Measurements from ENCODE around the gene PEX26.
"Not testable (repeated sequence)": the region's sequence is repeated elsewhere in the genome, so short reads cannot be mapped to it uniquely, and the experiment has no call there.

The PEX26 gene

DNA sequence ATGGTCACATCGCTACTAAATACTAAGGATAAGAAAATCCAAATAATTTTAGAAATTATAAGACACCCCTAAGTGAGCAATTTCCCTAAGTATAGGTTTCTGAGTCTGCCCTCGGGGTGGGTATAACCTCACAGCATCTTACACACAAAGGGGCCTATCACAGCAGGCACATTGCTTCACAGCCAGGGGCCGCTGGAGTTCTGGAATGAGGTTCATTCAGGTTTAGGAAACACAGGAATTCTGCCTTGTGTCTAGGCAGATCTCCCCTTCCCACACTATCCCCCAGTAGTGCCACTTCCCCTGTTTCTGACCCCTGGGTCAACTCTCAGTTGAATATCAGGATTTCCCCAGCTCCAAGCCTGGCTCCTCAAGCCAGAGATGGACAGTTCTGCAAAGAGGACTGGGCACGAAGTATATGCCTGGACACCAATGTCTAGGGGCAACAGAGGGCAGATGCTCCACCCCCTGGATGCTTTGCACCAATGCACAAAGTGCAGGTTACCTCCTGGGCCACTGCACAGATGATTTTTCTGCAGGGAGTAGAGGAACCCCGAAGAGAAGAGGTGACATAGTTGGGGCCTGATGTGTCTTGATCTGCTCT lies 44.3 kb downstream of the PEX26 start:
- DNase-seq: no peak

DNA sequence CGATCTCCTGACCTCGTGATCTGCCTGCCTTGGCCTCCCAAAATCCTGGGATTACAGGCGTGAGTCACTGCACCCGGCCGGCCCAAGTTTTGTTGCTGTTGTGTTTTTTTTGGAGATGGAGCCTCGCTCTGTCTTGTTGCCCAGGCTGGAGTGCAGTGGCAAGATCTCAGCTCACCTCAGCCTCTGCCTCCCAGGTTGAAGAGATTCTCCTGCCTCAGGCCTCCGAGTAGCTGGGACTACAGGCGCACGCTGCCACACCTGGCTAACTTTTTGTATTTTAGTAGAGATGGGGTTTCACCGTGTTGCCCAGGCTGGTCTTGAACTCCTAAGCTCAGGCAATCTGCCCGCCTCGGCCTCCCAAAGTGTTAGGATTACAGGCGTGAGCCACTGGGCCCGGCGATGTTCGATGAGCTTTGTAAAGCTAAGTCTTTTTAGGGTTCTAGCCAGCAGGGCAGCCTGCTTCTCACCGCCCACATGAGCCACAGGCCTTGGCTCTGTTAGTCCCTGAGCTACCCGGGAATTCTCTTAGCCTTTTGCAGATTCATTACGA lies 45.8 kb downstream of the PEX26 start:
- DNase-seq: not testable (repeated sequence)

DNA sequence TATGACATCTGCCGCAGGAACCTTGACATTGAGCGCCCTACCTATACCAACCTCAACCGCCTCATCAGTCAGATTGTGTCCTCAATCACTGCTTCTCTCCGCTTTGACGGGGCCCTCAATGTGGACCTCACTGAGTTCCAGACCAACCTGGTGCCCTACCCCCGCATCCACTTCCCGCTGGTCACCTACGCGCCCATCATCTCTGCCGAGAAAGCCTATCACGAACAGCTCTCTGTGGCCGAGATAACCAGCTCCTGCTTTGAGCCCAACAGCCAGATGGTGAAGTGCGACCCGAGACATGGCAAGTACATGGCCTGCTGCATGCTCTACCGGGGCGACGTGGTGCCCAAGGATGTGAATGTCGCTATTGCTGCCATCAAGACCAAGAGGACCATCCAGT lies 48.8 kb downstream of the PEX26 start:
- DNase-seq: no peak

DNA sequence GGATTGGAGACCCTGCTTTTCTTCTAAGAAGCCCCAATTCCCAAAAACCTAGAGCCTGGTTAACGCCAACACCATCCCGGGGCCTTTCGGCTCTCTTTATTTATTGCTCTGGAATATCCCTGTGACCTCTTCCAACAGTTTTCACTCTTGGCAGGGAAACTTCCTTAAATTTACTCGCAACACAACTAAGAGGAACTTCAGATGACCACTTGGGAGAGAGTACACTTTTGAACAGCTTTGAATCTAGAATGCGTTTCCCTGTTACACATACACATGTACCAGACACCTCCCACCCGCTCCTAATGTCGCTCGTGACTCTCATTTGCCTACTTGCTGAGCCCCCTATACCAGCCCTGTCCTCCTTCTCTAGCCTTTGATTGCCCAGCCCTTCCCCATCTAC lies 52.2 kb downstream of the PEX26 start:
- DNase-seq: no peak

DNA sequence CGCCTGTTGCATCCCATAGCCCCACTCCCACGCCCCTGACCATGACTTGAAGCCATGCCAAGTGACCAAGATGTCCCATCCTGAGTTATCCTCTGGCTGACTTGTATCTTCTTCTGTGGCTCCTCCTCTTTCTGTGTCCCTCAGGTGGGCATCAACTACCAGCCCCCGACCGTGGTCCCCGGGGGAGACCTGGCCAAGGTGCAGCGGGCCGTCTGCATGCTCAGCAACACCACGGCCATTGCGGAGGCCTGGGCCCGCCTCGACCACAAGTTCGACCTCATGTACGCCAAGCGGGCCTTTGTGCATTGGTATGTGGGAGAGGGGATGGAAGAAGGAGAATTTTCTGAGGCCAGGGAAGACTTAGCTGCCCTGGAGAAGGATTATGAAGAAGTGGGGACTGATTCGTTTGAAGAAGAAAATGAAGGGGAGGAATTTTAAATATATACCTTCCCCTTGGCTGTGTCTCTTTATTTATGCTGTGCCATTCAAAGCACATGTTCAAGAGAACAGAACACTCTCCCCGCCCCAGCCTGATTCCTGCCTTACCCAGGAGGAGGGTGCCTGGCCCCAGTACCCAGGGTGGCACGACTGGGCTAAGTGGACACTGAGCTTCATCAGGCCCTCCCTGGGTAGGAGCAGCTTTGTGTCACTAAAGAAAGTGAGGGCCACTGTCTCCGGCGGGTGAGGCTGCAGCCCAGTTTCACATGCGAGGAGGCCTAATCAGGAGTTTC lies 53.1 kb downstream of the PEX26 start:
- DNase-seq: no peak

DNA sequence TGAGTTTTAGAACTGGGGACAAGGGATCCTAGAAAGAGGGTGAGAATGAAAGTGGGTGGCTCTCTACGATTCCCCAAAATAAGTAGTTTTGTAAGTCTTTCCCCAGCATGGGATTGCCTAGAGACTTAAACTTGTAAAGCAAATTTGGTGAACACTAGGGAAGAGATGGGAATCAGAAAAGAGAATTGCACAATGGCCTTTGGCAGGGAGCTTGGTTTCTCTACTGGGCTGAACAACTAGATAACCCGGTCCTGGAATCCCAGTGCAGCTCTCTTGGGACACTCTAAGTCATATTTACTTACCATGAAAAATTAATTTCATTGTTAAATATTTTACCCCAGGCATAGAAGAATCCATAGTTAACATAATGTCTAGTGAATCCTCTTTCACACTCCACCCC lies 55.7 kb downstream of the PEX26 start:
- DNase-seq: no peak

DNA sequence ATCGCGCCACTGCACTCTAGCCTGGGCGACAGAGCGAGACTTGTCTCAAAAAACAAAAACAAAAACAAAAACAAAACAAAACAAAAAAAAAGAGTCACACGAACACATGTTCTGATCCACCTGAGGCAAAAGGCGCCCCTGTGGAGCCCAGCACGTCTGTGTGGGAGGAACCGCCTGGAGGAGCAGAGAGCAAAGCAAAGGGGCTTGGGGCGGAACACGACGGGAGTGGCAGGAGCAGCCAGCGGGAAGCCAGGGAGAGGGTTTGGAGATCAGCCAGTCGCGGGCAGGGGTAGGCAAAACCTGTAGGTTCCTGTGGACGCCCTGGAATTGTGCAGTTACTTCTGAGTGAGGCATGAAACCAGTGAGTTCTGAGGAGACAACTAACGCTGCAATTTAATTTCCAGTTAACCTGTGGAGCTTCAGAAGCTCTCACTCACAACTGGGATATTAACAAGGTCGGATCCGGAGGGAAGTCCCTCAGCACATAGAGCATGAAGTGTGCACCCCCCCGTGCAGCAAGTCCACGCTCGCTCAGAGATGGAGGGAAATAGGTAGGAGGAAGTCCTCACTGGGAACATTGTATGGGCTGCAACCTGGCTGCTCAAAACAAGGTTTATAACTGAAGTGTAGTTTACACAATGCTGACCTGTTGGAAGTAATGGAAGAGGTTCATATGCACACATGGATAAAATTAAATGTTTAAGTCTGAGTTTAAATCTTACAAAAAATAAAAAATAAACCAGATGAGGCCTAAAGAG lies 59.0 kb downstream of the PEX26 start:
- no peak for DNase-seq

DNA sequence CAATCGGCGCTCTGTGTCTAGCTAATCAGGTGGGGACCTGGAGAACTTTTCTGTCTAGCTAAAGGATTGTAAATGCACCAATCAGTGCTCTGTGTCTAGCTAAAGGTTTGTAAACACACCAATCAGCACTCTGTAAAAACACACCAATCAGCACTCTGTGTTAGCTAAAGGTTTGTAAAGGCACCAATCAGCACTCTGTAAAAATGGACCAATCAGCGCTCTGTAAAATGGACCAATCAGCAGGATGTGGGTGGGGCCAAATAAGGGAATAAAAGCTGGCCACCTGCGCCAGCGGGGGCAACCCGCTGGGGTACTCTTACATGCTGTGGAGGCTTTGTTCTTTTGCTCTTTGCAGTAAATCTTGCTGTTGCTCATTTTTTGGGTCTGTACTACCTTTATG lies 63.2 kb downstream of the PEX26 start:
- DNase-seq: not testable (repeated sequence)

DNA sequence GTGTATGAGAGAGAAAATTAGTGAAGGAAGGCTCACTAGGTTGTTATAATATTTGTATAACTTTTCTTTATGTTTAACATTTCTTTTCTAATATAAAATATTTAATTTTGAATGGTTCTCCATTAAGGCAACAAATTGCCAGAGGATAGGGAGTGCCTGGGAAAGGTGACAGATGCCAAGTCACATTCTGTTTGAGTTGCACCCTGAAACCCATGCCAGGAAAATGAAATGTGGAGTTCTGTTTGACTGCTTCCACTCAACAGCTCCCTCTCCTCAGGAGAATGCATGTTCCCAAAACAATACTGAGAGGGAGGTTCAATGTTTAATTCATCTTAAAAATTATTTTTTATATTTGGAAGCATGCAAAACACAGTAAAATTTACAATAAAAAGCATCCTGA lies 66.3 kb downstream of the PEX26 start:
- no peak for DNase-seq

DNA sequence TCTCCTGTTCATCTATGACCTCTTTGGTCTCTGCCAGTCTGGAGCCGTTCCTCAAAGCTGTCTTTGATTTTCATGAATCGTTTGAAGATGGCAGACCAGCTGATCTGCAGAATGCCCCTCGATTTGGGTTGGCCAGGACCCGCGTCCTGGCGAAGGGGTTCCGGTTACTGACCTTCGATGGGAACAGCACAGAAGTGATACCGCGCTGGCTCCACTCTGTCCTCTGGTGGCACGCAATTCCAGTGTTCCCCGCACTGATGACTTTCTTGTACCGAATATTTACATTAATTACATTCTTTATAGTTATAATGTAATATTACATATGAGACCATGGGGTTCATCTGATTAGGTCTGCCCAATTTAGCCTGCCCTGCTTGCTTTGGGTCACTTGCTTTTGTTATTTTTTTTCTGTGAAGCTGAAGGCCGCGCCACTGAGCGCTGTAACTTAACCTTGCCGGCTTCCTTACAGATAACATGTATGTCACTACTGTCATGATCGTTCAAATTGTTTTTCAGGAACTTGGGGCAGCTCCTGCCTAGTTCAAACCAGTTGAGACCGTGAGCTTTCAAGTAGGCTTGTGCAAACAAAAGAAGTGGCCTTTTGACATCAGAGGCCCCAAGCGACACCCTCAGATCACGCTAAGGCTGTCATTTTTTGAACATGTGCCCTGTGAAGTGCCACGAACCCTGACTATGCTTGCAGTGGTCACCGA lies 68.0 kb downstream of the PEX26 start:
- no peak for DNase-seq

DNA sequence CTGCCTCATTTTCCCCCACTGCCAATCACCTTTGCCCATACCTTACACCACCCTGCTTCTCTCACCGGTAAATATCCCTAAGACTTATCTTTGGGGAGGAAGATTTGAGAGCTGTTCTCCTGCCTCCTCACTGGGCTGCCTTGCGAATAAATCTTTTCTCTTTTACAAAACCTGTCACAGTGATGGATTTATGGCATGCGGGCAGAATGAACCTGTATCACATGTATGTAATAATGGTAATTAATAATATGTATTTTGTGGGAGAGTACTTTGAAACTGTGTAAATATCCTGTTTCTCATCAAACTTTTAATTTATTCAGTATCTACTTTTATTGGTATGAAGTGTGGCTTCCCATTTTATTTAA lies 68.6 kb downstream of the PEX26 start:
- DNase-seq: no peak

DNA sequence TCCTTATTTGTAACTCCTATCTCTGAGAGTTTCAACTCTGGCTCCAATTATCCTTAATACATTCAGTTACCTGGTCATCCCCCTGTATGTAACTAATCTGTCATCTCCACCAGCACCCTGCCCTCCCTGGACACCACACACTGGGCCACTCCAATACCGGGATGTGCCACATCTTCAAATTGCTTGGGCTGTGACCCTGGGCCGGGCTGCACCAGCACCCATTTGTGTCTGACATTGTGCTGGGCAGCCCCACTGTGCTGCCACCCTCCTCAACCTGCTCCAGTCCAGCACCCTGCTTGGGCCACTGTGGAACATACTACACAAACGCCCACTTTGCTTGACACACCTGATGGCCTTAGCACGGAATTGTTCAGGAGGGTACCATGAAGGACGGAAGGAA lies 70.0 kb downstream of the PEX26 start:
- DNase-seq: no peak

DNA sequence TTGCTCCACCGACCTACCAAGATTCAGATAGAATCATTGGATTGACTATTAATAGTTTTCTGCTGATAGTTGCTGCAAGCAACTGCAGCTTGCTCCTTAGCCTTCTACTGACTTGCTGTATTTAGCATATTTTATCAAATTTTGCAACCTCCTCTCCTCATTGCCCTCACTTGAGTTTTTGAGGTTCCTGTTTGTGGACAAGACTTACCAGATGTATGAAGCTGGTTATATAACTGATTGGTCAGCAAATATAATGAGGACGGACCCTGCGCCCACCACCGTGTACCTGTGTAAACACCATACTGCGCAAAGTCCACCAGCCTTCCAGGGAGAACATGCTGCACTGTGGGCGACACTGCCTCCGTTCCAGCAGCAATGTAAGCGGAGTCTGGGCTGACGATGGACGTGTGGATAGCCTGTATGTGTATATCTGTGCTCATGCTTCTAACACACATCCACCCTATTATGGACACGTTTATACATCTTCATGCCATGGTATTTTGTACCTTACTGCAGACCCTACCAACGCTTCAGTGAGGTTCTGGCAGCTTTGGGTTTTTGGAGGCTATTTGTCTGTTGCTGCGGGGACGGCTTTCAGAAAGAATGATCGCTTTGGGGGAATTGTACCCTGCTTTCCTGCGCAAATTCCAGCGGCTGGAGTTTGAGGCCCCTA lies 70.6 kb downstream of the PEX26 start:
- no peak for DNase-seq

DNA sequence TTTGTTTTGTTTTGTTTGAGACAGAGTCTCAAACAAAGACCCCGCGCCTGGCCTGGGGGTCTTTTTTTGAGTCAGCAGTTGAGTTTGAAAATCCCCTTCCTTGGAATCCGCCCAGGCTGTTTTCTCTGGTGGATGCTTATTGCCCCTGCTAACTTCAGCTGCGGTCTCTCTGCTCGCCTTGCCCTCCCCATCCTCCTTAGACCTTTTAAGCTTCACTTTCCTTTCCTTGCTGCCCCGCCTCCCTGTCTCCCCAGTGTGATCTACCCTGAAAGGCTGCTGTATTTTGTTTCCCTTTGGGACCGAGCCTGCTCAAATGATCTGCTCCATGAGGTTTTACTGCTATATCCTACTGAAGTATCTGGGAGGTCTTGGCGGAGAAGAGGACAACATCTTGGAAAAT lies 74.7 kb downstream of the PEX26 start:
- DNase-seq: peak; percentile 34

DNA sequence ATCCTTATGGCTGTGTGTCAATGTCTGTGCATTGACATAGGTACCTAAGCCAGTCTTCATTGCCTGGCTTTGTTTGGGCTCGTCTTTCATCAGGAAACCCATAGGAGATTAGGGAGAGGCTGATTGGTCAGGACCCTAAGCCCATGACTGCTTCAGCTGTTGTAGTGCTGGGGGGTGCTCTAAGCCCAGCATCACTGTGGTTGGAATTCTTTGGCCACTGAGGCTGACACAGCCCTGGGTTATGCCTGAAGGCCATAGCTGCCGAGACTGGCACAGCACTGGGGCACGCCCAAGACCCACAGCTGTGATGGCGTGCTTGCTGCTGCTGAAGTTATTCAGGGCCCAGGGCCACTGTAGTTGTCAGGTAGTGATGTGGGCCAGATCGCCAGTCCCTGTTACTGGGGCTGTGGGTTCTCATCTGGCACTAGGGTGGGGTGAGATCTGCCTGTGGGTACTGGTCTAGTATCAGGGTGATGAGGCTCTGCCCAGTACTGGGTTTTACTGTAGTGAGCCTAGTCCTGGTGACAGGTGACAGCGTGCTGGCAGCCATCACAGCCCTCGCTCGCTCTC lies 77.1 kb downstream of the PEX26 start:
- DNase-seq: no peak

Measured in activated naive CD4-positive, alpha-beta T cell treated with Interleukin-2 at 50 U/mL for 16 hours (primary cell).